GM21515 (cell line): ENCODE data around the gene EEF1B2.

Experiments
- ATAC-seq: cut with Tn5 transposase; IDR thresholded peaks from one replicate; pipeline ENCODE4 v1.9.1; 2021; ENCODE audit not compliant: unreplicated experiment

EEF1B2 gene

DNA sequence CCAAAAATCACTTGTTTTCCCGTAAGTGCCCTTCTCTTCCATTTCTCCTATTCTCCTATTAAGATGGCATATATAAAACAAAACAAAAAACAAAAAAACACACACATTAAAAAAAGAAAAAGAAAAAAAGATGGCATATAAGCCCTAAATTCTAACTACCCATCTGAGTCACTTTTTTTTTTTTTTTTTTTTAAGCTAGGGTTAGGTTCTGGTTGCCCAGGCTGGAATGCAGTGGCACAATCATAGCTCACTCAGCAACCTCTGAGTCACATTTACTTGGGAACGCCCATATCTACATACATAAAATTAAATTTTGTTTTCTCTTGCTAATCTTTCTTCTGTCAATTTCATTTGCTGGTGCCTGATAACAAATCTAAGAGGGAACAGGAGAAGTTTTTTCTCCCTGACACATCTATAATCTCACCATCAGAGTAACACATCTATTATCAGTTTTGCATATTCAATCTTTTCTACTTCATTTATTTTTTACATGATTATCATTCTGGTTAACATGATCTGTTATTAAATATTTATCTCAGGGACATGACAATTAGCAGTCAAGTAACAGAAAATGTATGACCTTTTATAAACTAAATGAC, 52.1 kb downstream of the EEF1B2 start:
- ATAC-seq: no peak
